Fibroblast of the conjunctiva (primary cell): Measurements from ENCODE around the gene GAS5.
A peak's percentile ranks its signal among the peaks of the same experiment; 100 is the strongest.
"Not testable (repeated sequence)": the region's sequence is repeated elsewhere in the genome, so short reads cannot be mapped to it uniquely, and the experiment has no call there.

Source experiments
- DNase-seq: peaks from one replicate; pipeline ENCODE4 v3.0.0-alpha.2; 2010; ENCODE audit warnings: low read depth

The GAS5 gene

DNA sequence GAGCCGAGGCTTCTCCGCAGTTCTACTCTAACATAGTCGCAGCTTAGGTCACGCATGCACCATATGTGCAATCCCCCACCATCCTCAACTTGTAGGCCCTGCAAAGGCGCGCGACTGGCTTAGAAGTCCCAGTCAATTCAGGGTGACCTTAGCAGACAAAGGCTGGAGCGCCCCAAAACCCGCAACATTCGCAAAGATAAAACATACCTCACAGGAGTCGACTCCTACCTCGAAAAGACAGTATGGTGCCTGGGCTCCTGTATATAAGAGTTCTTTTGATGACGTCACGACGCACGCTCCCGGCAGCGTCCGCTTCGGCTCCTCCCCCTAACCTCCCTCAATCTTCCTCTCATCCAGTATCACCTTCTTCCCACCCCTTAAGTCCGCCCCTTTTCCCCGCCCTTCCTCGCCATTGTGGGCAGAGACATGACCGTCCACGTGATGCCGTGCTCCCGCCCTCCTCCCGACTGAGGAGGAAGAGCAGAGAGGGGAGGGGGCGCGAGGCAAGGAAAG is at the start of gene GAS5:
Gene GAS5, minus strand, starts transcription at position 237 of the 513 bp plus-strand sequence.
- DNase-seq = peak; percentile 100

DNA sequence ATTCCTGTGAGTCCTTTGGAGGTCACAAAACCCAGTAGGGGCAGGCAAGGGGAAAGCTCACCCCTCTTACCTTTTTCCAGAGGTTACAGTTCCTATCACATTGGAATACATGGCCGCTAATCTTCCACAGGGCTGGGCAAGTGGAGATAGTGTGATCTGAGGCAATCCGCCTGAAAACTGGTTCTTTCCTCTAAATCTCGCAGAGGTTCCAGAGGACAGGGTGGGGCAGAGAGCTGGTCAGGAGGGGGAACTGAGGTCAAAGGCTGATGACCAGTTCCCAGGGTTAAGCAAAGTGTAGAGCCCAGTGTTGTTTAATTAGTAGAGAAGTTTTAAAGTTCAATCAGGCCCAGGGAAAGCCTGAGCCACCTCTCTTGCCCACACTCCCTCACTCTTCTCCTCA is 49.4 kb upstream of the GAS5 start, which contains the start of gene SERPINC1:
Gene SERPINC1, minus strand, starts transcription at position 179 of the 400 bp plus-strand sequence. Its CDS starts 68 bp downstream, at position 111.
- no peak for DNase-seq

DNA sequence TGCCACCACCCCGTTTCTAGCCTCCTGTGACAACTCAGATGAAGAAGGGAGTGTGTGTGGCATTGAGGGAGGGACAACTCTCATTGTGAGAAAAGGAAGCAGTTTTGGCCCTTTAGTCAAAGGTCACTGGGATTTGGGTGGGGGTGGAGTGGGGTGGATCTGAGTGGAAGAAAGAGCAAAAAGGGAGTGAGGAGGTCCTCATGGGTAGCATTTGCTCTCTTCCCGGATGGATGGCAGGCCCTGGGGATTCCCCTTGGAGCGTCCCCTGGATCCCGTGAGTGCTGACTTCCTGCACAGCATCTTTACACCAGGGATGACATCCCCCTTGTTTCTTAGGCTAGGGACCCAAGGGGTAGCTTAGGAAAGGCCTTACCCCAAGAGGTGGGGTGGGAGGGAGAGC is 48.9 kb upstream of the GAS5 start:
- no peak for DNase-seq

DNA sequence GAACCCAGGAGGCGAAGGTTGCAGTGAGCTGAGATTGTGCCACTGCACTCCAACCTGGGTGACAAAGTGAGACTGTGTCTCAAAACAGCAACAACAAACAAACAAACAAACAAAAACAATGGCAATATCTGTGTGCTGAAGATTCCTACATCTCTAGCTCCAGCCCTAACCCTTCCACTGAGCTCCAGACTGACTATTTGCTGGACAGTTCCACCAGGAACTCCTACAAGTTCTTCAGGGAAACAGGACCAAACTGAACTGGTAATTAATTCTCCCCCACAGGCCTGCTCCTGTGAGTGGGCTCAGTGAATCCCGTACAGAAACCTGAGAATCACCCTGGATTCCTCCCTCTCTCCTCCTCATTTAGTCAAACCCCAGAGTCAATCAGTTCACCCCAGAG is 47.8 kb upstream of the GAS5 start:
- no peak for DNase-seq

DNA sequence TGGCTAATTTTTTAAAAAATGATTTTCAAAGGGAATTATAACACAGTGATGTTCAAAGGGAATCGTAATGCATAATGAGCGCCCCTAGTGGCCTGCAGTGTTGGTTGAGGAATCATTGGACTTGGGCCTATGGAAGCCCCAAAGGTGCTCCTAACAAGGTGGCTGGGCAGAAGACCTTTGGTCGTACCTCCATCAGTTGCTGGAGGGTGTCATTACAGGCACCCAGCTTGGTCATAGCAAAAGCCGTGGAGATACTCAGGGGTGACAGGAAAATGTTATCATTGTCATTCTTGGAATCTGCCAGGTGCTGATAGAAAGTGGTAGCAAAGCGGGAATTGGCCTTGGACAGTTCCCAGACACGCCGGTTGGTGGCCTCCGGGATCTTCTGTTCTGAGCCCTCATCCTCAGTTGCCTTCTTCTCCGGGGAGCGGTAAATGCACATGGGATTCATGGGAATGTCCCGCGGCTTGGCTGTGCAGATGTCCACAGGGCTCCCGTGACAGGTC is 46.6 kb upstream of the GAS5 start:
- no peak for DNase-seq

DNA sequence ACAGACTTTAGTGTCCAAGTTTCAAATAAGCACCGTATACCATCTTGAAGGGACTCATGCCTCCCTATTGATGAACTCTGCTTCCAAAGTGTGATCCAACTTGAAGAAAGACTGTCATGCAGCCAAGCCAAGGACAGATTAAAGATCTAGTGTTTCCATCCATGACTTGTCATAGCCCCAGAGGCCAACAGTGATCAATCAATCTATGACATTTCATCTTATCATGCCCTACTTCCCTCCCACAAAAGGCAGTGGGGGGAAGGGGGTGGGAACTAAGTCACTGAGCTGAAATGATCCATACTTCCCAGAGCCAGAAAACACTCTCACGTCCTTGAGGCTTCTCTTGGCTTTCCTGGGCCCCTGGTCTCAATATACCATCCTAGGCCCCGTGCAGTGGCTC is 45.3 kb upstream of the GAS5 start:
- DNase-seq = no peak

DNA sequence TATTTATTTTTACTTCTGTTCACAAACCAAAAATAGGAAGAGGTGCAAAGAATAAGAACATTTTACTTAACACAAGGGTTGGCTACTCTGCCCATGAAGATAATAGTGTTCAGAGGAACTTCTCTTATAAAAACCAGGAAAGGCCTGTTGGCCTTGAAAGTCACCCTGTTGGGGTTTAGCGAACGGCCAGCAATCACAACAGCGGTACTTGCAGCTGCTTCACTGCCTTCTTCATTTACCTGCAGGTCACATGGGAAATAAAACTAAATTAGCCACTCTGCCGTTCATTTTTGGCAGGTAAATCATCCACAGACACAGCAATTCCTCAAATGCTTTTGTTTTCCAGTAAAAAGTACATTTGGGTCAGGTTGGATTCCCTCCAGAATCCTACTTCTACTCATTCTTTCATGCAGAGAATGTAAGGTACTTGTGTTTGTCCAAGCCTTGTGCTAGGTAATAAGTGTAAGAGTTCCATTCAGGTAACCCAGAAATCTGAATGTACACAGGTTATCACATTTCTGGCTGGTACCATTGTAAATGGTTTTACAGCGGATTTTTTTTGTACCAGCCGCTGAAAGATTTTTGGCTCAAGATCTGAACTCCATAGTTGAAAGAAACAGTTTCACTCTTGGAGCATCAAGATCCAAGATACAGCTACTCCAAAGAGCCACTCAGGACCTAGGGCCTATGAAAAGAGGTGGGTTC is 36.2 kb upstream of the GAS5 start:
- DNase-seq = no peak

DNA sequence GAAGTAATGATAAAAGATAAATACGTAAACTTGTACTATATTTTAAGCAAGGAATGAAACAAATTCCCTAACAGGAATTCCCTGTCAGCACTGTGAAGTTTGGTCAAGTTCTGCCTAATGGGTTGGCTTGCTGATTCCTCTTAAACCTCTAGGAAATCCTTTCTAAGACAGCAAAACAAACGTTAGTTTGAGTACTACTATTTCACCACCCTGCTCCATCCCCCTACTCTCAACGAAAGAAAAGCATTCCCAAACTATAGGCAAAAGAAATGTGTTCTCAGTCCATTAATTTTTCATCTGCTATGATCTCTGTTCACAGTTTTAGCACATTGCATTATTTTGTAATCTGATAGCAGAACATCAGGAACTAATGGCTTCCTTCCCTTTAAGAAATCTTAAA is 33.2 kb upstream of the GAS5 start:
- no peak for DNase-seq

DNA sequence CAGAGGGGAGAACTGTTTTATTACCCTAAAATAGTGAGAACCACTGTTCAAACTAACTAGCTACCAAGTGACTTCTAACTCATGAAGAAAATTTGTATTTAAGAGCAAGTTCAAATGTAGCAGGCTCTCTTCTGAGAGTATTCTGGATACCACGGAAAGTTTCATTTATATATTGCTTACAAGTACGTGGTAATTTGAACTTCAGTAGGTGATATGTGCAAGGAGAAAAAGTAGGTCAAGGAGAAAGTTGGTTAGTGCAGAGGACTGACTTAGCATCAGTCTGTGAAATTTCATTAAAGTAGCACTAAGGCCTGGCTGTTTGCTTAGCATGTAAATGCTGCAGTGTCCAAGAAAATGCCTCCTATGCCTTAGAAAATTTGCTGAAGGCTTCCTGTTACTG is 32.6 kb upstream of the GAS5 start:
- no peak for DNase-seq

DNA sequence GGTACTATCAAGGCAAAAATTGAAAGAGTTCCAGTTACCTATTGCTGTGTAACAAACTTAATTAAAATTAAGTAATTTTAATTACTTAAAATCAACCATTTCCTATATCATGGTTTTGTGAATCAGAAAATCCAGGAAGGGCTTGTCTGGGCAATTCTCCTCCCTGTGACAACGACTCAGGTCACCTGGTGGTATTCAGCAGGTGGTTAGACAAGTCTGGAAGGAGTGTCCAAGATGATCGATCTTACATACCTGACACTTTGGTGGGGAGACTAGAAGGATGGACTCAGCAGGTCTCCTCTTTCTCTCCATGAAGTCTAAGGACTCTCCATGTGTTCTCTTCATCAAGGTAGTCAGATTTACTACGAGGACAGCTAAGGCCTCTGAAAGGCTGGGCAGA is 26.4 kb upstream of the GAS5 start:
- no peak for DNase-seq

DNA sequence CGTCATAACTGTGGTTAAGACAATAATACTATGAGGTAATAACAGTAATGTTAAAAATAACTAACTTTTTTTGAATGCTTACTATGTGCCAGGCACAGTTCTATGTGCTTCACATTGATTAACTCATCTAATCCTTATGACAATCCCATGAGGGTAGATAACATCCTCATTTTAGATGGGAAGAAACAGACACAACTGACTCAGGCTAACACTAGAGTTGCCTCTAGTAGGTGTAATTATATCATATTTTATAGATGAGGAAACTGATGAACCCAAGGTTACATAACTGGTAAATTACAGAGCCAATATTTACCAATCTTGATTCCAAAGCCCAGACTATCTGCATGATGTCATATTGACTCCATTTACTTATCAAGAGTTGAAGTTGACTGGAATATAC is 25.8 kb upstream of the GAS5 start:
- DNase-seq = no peak

DNA sequence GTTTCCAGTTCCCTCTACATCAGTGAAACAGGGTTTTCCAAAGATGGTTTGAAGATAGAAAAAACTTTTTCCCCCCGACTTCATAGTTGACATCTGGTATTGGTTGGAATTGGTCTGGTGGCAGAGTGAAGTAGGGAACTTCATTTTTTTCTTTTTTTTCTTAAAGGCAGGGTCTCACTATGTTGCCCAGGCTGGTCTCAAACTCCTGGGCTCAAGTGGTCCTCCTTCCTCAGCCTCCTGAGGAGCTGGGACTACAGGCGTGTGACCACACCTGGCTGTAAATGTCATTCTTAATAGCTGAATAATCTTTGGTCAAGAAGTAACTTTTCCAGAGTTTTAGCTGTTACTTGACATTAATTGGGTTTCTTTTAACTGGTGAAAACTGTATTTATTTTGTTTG is 22.1 kb upstream of the GAS5 start:
- no peak for DNase-seq

DNA sequence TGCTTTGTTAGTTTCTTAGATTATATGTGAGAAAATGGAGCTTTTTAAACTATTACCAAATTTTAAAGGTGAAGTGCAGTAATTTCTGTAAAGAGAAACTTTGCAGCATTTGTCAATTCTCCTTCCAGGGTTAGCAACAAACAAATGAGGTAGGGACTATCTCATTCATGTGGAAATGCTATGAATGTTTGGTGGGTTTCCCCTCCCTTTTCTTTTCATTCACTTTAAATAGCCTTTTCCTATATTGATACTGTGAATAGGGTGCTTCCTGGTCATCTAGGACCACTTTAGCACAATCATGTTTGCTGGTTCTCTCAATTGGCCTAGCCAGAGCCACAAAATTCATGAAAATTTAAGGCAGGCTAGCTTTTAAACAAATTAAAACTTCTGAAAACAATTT is 21.0 kb upstream of the GAS5 start:
- no peak for DNase-seq

DNA sequence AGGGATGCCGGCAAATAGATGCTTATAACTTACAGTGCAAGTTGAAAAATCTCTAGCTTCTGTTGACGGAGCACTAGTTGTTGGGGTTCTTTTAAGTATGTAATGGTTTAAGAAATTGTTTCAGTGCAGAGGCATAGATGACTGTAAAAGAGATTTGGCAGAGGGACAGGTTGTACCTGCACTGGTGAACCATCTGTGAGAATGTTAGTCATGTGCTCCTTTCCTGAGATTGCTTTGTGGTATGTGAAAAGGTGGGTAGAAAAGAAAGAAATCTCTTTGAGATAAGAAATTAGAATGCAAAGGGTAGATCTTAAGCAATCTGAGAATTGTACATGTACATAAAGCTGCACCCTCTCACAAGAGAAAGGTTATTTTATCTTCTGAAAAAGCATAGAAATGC is 19.8 kb upstream of the GAS5 start:
- DNase-seq = no peak

DNA sequence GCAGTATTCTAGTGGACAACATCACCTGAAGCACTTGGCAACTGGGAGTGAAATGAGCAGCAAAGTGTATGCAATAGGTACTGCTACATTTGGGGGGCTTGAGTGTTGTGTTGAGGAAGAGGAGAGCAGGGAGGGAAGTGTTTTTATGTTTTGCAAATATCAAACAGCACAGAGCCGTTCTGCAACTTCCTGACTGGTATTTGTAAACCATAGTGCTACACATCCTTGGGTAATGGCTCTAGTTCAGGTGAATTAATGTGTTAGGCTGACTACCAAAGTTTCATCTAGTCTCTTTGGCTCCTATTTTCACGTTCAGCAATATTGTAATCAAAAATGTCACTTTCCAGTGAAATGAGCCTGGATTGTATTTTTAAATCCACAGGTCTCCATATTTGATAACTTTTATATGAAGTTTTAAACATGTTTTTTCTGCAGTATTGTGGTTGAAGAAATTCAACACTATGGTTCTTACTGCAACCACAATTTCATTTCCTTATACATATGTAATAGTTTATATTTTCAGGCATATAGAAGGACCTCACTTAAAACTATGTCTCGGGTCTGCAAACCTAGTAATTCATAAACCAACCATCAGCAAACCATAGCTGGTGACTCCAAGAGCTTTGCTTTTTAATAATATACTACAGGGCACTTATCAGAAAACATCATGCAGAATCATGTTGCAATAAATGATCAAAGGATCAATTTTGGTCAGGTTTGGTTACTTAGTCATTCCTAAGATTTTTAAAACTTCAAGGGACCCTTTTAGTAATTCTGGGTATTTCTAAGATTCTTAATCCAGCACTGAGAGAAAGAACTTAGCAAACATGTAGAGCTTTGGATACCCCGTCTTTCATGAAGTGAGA is 19.2 kb upstream of the GAS5 start:
- no peak for DNase-seq

DNA sequence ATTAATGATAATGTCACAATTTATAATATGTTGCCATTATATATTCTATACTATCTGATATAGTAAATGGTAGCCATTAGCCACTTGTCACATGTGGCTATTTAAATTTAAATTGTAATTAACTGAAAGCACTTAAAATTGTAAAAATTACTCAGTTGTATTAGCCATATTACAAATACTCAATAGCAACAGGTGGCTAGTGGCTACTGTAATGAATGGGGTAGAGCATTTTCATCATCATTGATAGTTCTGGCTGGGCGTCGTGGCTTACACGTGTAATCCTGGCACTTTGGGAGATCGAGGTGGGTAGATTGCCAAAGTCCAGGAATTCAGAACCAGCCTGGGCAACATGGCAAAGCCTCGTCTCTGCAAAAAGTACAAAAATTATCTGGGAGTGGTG is 16.9 kb upstream of the GAS5 start:
- DNase-seq = no peak

DNA sequence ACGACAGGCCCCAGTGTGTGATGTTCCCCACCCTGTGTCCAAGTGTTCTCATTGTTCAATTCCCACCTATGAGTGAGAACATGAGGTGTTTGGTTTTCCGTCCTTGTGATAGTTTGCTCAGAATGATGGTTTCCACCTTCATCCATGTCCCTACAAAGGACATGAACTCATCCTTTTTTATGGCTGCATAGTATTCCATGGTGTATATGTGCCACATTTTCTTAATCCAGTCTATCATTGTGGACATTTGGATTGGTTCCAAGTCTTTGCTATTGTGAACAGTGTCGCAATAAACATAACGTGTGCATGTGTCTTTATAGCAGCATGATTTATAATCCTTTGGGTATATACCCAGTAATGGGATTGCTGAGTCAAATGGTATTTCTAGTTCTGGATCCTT is 13.3 kb upstream of the GAS5 start:
- DNase-seq = not testable (repeated sequence)

DNA sequence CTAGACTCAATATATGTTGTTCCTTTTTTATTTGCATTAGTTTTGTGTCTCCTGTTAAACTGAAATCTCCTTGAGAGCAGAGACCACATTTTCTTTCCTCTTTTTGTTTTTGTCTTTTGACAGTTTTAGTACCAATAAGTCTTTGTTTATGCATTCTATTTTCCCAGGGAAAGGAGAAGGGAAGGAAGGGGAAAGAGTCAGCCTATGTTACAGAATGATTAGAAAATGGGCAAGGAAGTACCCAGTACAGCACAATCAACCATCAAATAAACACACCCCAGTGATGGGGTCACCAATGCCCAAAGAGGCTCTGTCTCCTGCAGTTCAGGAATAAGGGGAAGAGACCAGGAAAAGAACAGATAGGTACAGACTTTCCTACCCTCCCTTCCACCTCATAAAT is 10.5 kb upstream of the GAS5 start:
- no peak for DNase-seq

DNA sequence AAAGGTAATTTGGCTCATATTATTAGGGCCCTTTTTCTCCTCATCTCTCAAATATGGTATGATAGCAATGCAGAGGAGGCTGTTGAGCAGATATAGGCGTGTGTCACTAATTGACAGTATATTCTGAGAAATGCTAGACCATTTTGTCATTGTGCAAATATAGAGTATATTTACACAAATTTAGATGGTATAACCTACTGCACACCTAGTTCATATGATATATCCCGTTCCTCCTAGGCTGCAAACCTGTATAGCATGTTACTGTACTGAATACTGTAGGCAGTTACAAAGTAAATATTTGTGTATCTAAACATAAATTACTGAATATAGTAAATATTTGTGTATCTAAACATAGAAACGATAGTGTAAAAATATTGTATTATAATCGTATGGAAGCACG is 8.9 kb upstream of the GAS5 start:
- no peak for DNase-seq

DNA sequence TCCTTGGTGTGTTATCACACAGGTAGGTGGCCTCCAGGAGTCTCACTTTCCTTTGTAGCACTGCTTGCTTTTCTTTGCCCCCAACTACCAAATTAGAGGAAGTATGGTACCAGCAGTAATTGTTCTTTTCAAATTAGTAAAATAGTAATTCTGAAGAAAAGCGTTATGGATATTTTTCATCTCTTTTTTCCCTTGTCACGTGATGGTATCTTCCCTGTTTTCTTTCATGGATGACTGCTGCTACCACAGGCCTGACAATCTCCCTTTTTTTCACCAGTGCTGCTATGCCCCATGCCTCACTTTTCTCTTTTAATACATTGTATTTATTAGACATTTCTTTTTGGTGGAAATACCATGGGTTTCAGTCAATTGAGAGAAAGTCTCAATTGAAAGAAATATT is 3.7 kb upstream of the GAS5 start:
- DNase-seq = no peak

DNA sequence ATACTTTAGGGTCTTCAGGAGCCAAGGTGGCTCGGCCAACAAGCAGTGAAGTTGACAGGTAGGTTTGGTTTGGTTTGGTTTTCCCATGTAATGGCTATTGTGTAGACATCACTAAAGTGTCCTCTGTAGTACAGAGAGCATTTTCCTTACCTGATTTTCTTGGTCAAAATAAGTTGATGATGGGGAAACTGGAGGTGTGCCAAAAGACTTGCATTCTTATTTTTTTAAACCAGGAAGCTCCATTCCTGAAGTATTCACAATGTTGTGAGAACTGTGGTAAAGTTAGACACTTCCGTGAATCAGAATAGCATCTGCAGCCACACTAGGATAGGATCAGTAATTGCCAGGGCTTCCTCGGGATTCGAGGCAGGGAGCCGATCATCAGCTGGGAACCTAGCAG is 3.3 kb upstream of the GAS5 start:
- no peak for DNase-seq

DNA sequence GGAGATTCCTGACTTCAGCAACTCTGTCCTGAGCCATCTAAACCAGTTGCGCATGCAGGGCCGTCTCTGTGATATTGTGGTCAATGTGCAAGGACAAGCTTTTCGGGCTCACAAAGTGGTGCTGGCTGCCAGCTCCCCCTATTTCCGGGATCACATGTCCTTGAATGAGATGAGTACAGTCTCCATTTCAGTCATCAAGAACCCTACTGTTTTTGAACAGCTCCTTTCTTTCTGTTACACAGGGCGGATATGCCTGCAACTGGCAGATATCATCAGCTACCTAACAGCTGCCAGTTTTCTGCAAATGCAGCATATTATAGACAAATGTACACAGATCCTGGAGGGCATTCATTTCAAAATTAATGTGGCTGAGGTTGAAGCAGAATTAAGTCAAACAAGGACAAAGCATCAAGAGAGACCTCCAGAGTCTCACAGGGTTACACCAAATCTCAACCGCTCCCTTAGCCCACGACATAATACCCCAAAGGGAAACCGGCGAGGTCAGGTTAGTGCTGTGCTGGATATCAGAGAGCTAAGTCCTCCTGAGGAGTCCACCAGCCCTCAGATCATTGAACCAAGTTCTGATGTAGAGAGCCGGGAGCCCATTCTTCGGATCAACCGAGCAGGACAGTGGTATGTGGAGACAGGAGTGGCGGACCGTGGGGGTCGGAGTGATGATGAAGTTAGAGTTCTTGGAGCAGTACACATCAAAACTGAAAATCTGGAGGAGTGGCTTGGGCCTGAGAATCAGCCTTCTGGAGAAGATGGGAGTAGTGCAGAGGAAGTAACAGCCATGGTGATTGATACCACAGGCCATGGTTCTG is 2.7 kb upstream of the GAS5 start:
- DNase-seq = no peak
